Panc1 (cell line): ENCODE measurements around the gene CHMP6. TPM values are rescaled to one million over a fixed set of nuclear protein-coding genes. Genes with fewer than 3 reads are reported as not detected.
A peak's percentile ranks its signal among the peaks of the same experiment; 100 is the strongest.

Experiments
- ATAC-seq: fragments of 200-7000 bp; cut with Tn5 transposase; 2 replicates; pipeline ENCODE4 v1.9.1; 2020; ENCODE audit warnings: mild to moderate bottlenecking, moderate library complexity
- BruUV-seq: library from RNA; stranded (reverse); fragments of 400-500 nt; replicated peaks from 2 replicates; lab custom pipeline; 2021; lab: Mats Ljungman, UMichigan
- CTCF ChIA-PET: fragments of 300-600 bp; sonication (Branson Sonifier 250); formaldehyde crosslinking; loops from one replicate; lab custom pipeline; 2022; ENCODE audit warnings: antibody characterized with exemption; lab: Charles Lee
- POLR2A ChIA-PET: fragments of 300-600 bp; sonication (Branson Sonifier 250); formaldehyde crosslinking; loops from one replicate; lab custom pipeline; 2022; ENCODE audit warnings: antibody characterized with exemption; lab: Charles Lee
- DNase-seq: peaks from one replicate; pipeline ENCODE4 v3.0.0-alpha.2; 2010; ENCODE audit warnings: low read depth, low spot score
- H3K27ac ChIP-seq: 2 replicates; pipeline ENCODE4 v1.5.1; 2011; ENCODE audit warnings: mild to moderate bottlenecking, low read length, inconsistent platforms
- H3K27me3 ChIP-seq: fragments of 200-500 bp; sonication (Bioruptor generic); 2 replicates; pipeline ENCODE4 v1.6.0; 2014; ENCODE audit warnings: low read length, inconsistent platforms; ENCODE audit not compliant: control insufficient read depth, insufficient read depth
- H3K36me3 ChIP-seq: fragments of 200-500 bp; sonication (Bioruptor generic); 2 replicates; pipeline ENCODE4 v1.5.1; 2014; ENCODE audit warnings: inconsistent platforms, mild to moderate bottlenecking, low read length, moderate library complexity; ENCODE audit not compliant: control insufficient read depth, insufficient read depth
- H3K4me1 ChIP-seq: 2 replicates; pipeline ENCODE4 v1.5.1; 2011; ENCODE audit warnings: inconsistent platforms, mild to moderate bottlenecking, low read length, moderate library complexity; ENCODE audit not compliant: control insufficient read depth, insufficient read depth
- H3K4me3 ChIP-seq, 2 experiments: 2 replicates each; pipeline ENCODE4 v1.5.1; 2011 to 2012; ENCODE audit warnings: low read depth in 2 of 2, low read length in 2 of 2, mild to moderate bottlenecking in 2 of 2, inconsistent platforms in 1 of 2, moderate library complexity in 1 of 2
- H3K9me3 ChIP-seq: fragments of 200-500 bp; sonication (Bioruptor generic); 2 replicates; pipeline ENCODE4 v1.5.1; 2014; ENCODE audit warnings: low read depth, mild to moderate bottlenecking, inconsistent platforms, low read length, moderate library complexity; ENCODE audit not compliant: control insufficient read depth, insufficient read depth
- POLR2AphosphoS5 ChIP-seq: IDR thresholded peaks from 2 replicates; pipeline ENCODE4 v1.6.1; 2012; ENCODE audit warnings: mild to moderate bottlenecking, low read depth, low read length, moderate library complexity
- SIN3A ChIP-seq: IDR thresholded peaks from 2 replicates; pipeline ENCODE4 v1.6.1; 2012; ENCODE audit warnings: low read depth, mild to moderate bottlenecking, low read length, moderate library complexity, borderline replicate concordance; ENCODE audit not compliant: insufficient read depth
- TCF7L2 ChIP-seq: IDR thresholded peaks from 2 replicates; pipeline ENCODE4 v1.6.1; 2011; ENCODE audit warnings: mild to moderate bottlenecking, low read depth, low read length, inconsistent platforms
- in situ Hi-C: cut with HindIII; loops from 2 replicates; pipeline ENCODE4 v1.10.0; 2016; ENCODE audit warnings: low sequenced_read_pairs, low pct_unique_long_range_greater_than_20kb
- intact Hi-C: fragments of 100-400 bp; cut with micrococcal nuclease; formaldehyde crosslinking; loops from one replicate; pipeline ENCODE4 v1.10.0; 2022; ENCODE audit not compliant: unreplicated experiment
- total RNA-seq: library from RNA; stranded (reverse); gene quantifications from one replicate; pipeline ENCODE4 v1.2.1, GENCODE V29; 2021; ENCODE audit not compliant: unreplicated experiment
- TF ChIP-seq, protein P1 (sequence below), 2 experiments: IDR thresholded peaks; 2 replicates each; pipeline ENCODE4 v1.6.1; 2011 to 2012; ENCODE audit warnings: low read depth in 2 of 2, control low read depth in 1 of 2, low read length in 1 of 2, mild to moderate bottlenecking in 1 of 2, moderate library complexity in 1 of 2; ENCODE audit not compliant: insufficient read depth in 1 of 2
- TF ChIP-seq, protein P2 (sequence below): fragments of 450-650 bp; IDR thresholded peaks from 2 replicates; pipeline ENCODE4 v1.5.1; 2017; ENCODE audit warnings: mild to moderate bottlenecking

CHMP6 gene
- total RNA-seq, 1 experiment from 2014 or later: 43.7 TPM

DNA sequence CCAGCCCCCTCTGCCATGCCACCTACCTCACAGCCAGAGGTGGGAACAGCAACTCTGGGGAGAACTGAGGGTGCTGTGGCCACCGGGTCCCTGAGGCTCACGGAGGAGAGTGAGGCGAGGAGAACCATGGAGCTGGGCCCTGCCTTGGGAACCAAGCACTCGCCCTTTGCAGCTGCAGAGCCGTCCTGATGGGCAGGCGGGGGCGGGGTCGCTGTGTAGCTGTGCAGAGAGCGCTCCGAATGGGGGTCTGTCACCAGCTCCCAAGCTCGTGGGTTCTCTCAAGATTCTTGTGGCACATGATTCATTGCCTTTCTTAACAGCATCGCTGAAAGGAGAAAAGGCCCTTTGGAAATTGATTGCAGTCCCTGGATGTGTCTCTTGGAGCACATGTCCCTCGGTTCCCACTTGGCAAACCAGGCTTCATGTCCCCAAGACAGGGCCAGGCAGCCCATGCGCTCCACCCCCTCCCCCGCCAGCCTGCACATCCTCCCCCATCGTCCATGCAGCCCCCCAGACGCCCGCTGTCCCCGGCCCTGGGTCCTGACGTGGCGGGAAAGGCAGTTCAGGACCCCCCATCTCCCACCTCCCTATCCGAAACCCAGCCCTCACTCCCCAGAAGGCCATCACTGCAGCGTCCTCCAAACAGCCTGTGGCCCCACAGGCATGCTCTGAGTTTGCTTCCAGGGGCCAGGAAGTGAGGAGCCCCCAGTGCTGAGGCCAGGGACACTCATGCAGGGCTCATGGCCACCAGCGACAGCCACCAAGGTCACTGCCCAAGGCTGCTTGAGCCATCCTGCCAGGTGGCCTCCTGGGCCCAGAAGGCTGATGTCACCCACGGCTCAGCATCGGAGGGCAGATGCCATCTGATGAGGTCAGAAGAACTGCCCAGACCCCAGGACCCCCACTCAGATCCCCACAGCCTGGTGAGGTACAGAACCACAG, 20.6 kb upstream of the CHMP6 start:
- TF ChIP-seq, protein P1, sequence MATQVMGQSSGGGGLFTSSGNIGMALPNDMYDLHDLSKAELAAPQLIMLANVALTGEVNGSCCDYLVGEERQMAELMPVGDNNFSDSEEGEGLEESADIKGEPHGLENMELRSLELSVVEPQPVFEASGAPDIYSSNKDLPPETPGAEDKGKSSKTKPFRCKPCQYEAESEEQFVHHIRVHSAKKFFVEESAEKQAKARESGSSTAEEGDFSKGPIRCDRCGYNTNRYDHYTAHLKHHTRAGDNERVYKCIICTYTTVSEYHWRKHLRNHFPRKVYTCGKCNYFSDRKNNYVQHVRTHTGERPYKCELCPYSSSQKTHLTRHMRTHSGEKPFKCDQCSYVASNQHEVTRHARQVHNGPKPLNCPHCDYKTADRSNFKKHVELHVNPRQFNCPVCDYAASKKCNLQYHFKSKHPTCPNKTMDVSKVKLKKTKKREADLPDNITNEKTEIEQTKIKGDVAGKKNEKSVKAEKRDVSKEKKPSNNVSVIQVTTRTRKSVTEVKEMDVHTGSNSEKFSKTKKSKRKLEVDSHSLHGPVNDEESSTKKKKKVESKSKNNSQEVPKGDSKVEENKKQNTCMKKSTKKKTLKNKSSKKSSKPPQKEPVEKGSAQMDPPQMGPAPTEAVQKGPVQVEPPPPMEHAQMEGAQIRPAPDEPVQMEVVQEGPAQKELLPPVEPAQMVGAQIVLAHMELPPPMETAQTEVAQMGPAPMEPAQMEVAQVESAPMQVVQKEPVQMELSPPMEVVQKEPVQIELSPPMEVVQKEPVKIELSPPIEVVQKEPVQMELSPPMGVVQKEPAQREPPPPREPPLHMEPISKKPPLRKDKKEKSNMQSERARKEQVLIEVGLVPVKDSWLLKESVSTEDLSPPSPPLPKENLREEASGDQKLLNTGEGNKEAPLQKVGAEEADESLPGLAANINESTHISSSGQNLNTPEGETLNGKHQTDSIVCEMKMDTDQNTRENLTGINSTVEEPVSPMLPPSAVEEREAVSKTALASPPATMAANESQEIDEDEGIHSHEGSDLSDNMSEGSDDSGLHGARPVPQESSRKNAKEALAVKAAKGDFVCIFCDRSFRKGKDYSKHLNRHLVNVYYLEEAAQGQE (IDR thresholded peaks at IDR 0.05; ENCODE audit: insufficient read depth in 1 of 2, low read depth in 2 of 2, low read length in 1 of 2): no peak
- TF ChIP-seq TCF7L2 (no peak), SIN3A (no peak), POLR2AphosphoS5 (no peak)
- TF ChIP-seq, protein P2, sequence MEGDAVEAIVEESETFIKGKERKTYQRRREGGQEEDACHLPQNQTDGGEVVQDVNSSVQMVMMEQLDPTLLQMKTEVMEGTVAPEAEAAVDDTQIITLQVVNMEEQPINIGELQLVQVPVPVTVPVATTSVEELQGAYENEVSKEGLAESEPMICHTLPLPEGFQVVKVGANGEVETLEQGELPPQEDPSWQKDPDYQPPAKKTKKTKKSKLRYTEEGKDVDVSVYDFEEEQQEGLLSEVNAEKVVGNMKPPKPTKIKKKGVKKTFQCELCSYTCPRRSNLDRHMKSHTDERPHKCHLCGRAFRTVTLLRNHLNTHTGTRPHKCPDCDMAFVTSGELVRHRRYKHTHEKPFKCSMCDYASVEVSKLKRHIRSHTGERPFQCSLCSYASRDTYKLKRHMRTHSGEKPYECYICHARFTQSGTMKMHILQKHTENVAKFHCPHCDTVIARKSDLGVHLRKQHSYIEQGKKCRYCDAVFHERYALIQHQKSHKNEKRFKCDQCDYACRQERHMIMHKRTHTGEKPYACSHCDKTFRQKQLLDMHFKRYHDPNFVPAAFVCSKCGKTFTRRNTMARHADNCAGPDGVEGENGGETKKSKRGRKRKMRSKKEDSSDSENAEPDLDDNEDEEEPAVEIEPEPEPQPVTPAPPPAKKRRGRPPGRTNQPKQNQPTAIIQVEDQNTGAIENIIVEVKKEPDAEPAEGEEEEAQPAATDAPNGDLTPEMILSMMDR: no peak
- in situ Hi-C loops: no loop called here
- ChIA-PET CTCF (interaction anchor here (0.6 to 1.3 kb wide), 3 partner anchors 10 to 404 kb away, joined by 3 read pairs; no protein-coding TSS in a partner anchor), POLR2A (interaction anchor here (0.9 kb wide), 1 partner anchor 516 kb away, joined by 4 read pairs; no protein-coding TSS in a partner anchor)
- no peaks in the 10 kb centered on the region; the same call in 1 of the 2 replicates for H3K4me1 ChIP-seq
- H3K4me3 ChIP-seq: no peak overlapping the region
- no peaks in the 10 kb centered on the region for H3K36me3 ChIP-seq
- no peak overlapping the region for H3K27ac ChIP-seq
- intact Hi-C loops: no loop called here
- DNase-seq (no peak), ATAC-seq (peak; percentile 3; the same call in 1 of the 2 replicates)
- BruUV-seq: no TSS peak
- no peaks in the 10 kb centered on the region for H3K9me3 ChIP-seq
- H3K27me3 ChIP-seq: no peaks in the 10 kb centered on the region

DNA sequence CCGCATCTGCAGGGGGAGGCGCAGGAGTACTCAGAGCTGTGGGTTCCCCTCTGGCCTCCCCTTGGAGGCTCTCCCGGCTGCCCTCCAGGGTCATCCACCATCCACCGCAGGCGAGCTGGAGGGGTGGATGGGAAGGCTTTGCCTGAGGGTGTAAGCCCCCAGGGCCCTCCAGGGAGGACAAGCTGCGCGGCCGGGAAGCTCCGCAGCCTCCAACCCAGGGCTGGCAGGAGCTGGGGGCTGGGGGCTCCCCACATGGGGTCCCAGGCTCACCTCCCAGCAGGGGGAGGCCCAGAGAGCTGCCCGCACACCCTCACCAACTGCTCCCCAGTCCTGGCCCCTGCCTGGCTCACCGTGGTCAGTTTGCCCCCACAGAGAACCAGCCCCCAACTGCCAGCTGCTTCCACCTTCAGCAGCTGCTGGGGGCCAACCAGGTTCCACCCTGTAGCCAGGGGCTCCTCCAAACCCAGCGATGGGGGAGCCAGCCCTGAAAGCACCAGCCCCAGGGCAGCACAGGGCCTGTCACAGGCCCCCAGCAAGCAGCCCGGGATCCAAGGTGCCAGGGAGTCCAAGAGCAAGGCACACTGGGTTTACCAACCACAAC, 19.8 kb upstream of the CHMP6 start:
- Histone ChIP-seq H3K27ac (no peak overlapping the region), H3K36me3 (no peaks in the 10 kb centered on the region), H3K27me3 (no peaks in the 10 kb centered on the region), H3K4me1 (no peaks in the 10 kb centered on the region; the same call in 1 of the 2 replicates), H3K4me3 (no peak overlapping the region), H3K9me3 (no peaks in the 10 kb centered on the region)
- DNase-seq: no peak
- ChIA-PET POLR2A (no interaction called here), CTCF (interaction anchor here (0.5 to 0.6 kb wide), 3 partner anchors 171 to 544 kb away, joined by 3 to 6 read pairs (median 3); no protein-coding TSS in a partner anchor)
- no peak for ATAC-seq
- BruUV-seq: no TSS peak
- intact Hi-C loops (no loop called here), in situ Hi-C loops (no loop called here)
- TF ChIP-seq, protein P2: no peak
- no peak for TF ChIP-seq SIN3A
